AG09319 (cell line): ENCODE measurements around the gene RBP5.

ENCODE experiments used
- DNase-seq: peaks from one replicate; pipeline ENCODE4 v3.0.0-alpha.2; 2010; ENCODE audit warnings: low read depth; ENCODE audit errors: extremely low read depth
- CTCF ChIP-seq: IDR thresholded peaks from 2 replicates; pipeline ENCODE4 v1.5.1; 2011; ENCODE audit warnings: low read depth, mild to moderate bottlenecking, inconsistent platforms, low read length, moderate library complexity

RBP5 gene

GRCh38 chr12:7101047-7101693, 27.5 kb downstream of the RBP5 start:
- TF ChIP-seq CTCF, result no peak
- no peak for DNase-seq

DNA sequence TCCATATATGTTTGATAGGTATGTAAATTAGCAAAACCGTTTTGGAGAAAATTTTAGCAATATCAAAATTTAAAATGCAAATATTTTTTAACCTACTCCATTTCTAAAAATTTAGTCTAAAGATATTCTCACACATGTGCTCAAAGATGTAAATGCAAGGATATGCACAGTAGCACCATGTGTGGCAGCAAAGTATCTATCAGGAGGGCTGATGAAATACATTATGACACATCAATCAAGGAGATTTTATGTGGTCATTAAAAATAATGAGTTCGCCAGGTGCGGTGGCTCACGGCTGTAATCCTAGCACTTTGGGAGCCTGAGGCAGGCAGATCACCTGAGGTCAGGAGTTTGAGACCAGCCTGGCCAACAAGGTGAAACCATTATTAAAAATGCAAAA, 28.4 kb downstream of the RBP5 start:
- no peak for DNase-seq
- no peak for TF ChIP-seq CTCF

GRCh38 chr12:7099290-7099996, 29.2 kb downstream of the RBP5 start:
- TF ChIP-seq CTCF, result no peak
- DNase-seq, result no peak

GRCh38 chr12:7096979-7097378, 31.7 kb downstream of the RBP5 start:
- no peak for TF ChIP-seq CTCF
- no peak for DNase-seq

DNA sequence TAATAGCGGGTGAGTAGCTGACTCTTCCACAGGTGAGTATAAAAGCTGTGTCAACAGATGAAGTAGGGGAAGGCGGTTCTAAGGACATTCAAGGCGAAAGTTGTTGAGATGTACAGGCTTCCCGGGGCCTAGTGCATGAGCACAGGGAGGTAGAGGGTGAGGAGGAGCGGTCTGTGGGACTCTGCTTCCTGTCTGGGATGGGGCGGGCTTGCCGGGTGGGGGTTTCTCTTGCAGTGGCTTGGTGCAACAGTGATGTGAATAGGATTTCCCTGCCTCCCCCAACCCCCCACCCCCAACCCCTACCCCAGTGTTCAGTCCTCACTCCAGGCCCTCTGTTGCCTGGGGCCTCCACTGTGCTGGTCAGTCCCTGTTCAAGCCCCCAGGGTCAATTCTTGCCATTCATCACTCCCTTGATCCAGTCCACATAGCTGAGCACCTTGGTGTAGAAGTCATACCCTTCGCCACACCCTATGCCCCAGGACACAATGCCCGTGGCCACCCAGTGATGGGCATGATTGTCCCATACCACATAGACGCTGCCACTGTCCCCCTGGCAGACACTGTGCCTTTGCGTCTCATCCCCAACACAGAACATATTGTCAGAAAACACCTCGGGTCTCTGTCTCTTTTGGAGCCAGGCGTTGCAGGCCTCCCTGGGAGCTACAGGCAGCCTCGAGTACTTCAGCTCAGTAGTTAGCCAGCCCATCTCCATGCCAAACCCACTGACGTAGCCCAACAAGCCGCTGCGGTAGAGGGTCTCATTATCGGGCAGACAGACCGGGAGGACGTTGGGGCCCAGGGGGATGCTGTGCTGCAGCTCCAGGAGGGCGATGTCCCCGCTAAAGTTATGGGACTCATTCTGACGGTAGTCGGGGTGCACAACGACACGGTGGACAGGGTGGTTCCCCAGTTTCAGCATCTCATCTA, 32.4 kb downstream of the RBP5 start:
- no peak for DNase-seq
- TF ChIP-seq CTCF, result no peak

- no peak for DNase-seq
- TF ChIP-seq CTCF, result no peak
These were observed 34.8 kb downstream of the RBP5 start for GRCh38 chr12:7093892-7094291.

GRCh38 chr12:7093486-7093885, 35.2 kb downstream of the RBP5 start:
- DNase-seq, result no peak
- TF ChIP-seq CTCF, result no peak
